Natural killer cell treated with Interleukin-12 subunit alpha and Interleukin-12 subunit beta and Interleukin-15 and Interleukin-18, amount 100 ng/mL, for 72 hours (primary cell): ENCODE data around the gene RAVER1. TPM values are rescaled to one million over a fixed set of nuclear protein-coding genes. Genes with fewer than 3 reads are reported as not detected.
A peak's percentile ranks its signal among the peaks of the same experiment; 100 is the strongest.
"Not testable (repeated sequence)": the region's sequence is repeated elsewhere in the genome, so short reads cannot be mapped to it uniquely, and the experiment has no call there.

ENCODE experiments used
- ATAC-seq, 2 donors: fragments of 150-1000 bp; cut with Tn5 transposase in 1 of 2; sonication (Bioruptor Pico), chemical (Tn5 transposase) in 1 of 2; 2 replicates each; pipeline ENCODE4 v1.10.0; 2021
- DNase-seq: peaks from one replicate; pipeline ENCODE4 v3.0.0; 2022; ENCODE audit warnings: low spot score
- H3K27ac Mint-ChIP-seq, 2 donors: 1 replicate in 1 of 2; 2 replicates in 1 of 2; pipeline ENCODE4 v1.8.0; 2022; ENCODE audit warnings: mixed read lengths in 2 of 2, mild to moderate bottlenecking in 1 of 2, moderate library complexity in 1 of 2
- H3K27me3 Mint-ChIP-seq, 2 donors: 1 replicate in 1 of 2; 2 replicates in 1 of 2; pipeline ENCODE4 v1.8.0; 2022; ENCODE audit warnings: mixed read lengths in 2 of 2
- H3K36me3 Mint-ChIP-seq: one replicate; pipeline ENCODE4 v1.8.0; 2022; ENCODE audit warnings: mixed read lengths
- H3K4me1 Mint-ChIP-seq, 2 donors: 1 replicate in 1 of 2; 2 replicates in 1 of 2; pipeline ENCODE4 v1.8.0; 2022; ENCODE audit warnings: low read depth in 2 of 2, mixed read lengths in 2 of 2, mild to moderate bottlenecking in 1 of 2
- H3K4me3 Mint-ChIP-seq: one replicate; pipeline ENCODE4 v1.8.0; 2022; ENCODE audit warnings: mixed read lengths
- H3K9me3 Mint-ChIP-seq: 2 replicates; pipeline ENCODE4 v1.8.0; 2022; ENCODE audit warnings: mixed read lengths
- total RNA-seq, 2 donors: library from RNA; stranded (reverse); gene quantifications; one replicate each; pipeline ENCODE4 v1.2.3, GENCODE V29; 2022

Gene RAVER1
- total RNA-seq, 2 donors from 2014 or later = 81.1 to 131 TPM

- H3K4me1 Mint-ChIP-seq = peaks cover 0 to 12% of the 10 kb centered on the region in 2 donors
- no peak overlapping the region for H3K4me3 Mint-ChIP-seq
- DNase-seq (peak; percentile 59), ATAC-seq (peak; percentile 54 to 75)
- no peaks in the 10 kb centered on the region for H3K27me3 Mint-ChIP-seq
- H3K27ac Mint-ChIP-seq = peak overlapping the region in 1 of 2 donors; percentile 6
- H3K9me3 Mint-ChIP-seq = no peaks in the 10 kb centered on the region
- H3K36me3 Mint-ChIP-seq = no peaks in the 10 kb centered on the region
Observed at GRCh38 chr19:10363789-10364281, 30.5 kb upstream of the RAVER1 start.

GRCh38 chr19:10362259-10362658 is 28.9 kb upstream of the RAVER1 start:
- no peak overlapping the region for H3K27ac Mint-ChIP-seq
- no peaks in the 10 kb centered on the region for H3K9me3 Mint-ChIP-seq

GRCh38 chr19:10361569-10362011 is 28.3 kb upstream of the RAVER1 start:
- Mint-ChIP-seq H3K4me3 (no peak overlapping the region), H3K27ac (no peak overlapping the region), H3K36me3 (no peaks in the 10 kb centered on the region), H3K27me3 (no peaks in the 10 kb centered on the region), H3K9me3 (no peaks in the 10 kb centered on the region), H3K4me1 (peaks cover 0 to 12% of the 10 kb centered on the region in 2 donors)
- DNase-seq (peak; percentile 55), ATAC-seq (peak in 1 of 2 donors; percentile 9)

More at GRCh38 chr19:10362259-10362658, 28.9 kb upstream of the RAVER1 start:
- Mint-ChIP-seq H3K36me3 (no peaks in the 10 kb centered on the region), H3K4me1 (peaks cover 0 to 12% of the 10 kb centered on the region in 2 donors), H3K27me3 (no peaks in the 10 kb centered on the region), H3K4me3 (no peak overlapping the region)
- peak; percentile 45 for DNase-seq
- ATAC-seq = no peak

- no peaks in the 10 kb centered on the region for H3K9me3 Mint-ChIP-seq
- ATAC-seq = no peak
- H3K36me3 Mint-ChIP-seq = no peaks in the 10 kb centered on the region
- peak; percentile 49 for DNase-seq
- peaks cover 0 to 5% of the 10 kb centered on the region in 2 donors for H3K4me1 Mint-ChIP-seq
- no peak overlapping the region for H3K27ac Mint-ChIP-seq
- no peaks in the 10 kb centered on the region for H3K27me3 Mint-ChIP-seq
- H3K4me3 Mint-ChIP-seq = no peak overlapping the region
Observed at GRCh38 chr19:10356431-10356830, 23.1 kb upstream of the RAVER1 start.

DNA sequence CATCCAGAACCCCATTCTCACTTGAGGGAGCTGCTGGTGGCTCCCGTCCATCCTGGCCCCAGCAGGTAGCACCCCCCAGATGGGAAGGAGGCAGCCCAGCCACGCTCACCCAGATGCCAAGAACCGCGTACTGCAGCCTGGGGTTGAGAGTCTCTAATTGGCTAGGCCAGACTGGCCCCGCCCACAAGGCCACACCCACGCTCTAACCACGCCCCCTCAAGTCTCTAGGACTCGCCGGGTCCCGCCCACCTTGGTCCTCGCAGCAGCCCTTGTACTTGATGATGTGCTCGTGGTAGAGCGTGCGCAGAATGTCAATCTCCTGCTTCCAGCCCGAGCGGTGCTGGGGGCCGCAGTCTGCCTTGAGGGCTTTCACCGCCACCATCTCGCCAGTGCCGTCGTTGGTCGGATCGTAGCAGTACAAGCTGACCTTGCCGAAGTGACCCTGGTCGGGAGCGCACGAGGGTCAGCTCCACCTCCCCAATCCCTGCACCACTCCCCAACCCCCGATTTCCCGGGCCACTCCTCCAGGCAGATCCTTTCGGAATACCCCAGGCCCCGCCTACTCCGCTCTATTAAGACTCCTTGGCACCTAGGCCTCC is 20.6 kb upstream of the RAVER1 start:
- DNase-seq = peak; percentile 62
- peak; percentile 57 to 65 for ATAC-seq
- Mint-ChIP-seq H3K36me3 (no peaks in the 10 kb centered on the region), H3K9me3 (no peaks in the 10 kb centered on the region), H3K4me3 (no peak overlapping the region), H3K4me1 (no peaks in the 10 kb centered on the region), H3K27me3 (no peaks in the 10 kb centered on the region), H3K27ac (peak overlapping the region in 1 of 2 donors; percentile 63)

DNA sequence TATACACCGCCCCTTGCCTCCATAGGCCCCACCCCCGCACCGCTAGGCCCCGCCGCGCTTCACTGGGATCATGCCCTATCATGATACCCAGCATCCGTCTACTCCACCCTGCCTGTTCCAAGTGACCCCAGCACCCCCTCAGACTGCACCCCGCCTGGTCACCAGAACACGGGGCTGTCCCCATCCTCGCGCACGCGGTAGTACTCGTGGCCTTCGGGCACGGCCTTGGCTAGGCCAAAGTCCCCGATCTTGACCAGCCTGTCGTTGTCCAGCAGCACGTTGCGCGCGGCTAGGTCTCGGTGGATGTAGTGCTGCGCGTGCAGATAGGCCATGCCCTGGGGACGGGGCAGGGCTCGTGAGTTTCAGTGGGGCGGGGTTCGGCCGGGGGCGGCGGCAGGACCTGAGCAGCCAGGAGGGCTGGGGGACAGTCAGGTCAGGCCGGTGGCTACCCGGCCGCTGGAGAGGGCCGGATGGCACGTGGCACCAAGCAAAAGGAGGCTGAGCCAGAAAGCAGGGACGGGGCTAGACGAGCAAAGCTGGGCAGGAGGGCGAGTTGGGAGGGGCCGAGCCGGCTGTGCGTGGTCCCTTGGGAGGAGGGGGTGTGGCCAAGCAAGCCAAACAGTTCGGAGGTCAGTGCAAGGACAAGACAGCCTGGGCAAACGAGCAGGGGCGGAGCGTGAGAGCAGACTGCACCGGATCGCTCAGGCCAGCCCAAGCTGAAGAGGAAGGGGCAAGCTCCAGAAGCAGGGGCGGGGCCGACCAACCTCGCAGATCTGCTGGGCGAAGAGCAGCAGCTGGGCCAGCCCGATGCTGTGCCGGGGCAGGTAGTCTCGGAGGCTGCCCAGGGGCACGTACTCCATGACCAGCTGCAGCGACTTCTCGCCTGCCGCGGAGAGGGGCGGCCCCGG is 19.7 kb upstream of the RAVER1 start:
- Mint-ChIP-seq H3K4me1 (no peaks in the 10 kb centered on the region), H3K4me3 (no peak overlapping the region), H3K27me3 (no peaks in the 10 kb centered on the region), H3K36me3 (no peaks in the 10 kb centered on the region), H3K9me3 (no peaks in the 10 kb centered on the region), H3K27ac (no peak overlapping the region)
- DNase-seq (no peak), ATAC-seq (peak in 1 of 2 donors; percentile 6)

DNA sequence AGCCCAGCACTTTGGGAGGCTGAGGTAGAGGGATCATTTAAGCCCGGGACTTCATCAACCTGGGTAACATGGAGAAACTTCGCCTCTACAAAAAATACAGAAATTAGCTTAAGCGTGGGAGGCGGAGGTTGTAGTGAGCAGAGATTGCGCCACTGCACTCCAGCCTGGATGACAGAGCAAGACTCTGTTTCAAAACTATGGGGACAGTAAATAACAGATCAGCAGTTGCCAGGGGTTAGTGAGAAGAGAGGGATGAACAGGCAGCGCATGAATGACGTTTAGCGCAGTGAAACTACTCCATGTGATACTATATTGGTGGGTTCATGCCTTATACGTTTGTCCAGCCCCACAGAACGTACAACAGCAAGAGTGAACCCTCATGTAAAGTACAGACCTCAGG is 13.2 kb upstream of the RAVER1 start:
- Mint-ChIP-seq H3K27ac (no peak overlapping the region), H3K4me1 (no peaks in the 10 kb centered on the region), H3K36me3 (no peaks in the 10 kb centered on the region), H3K4me3 (no peak overlapping the region), H3K27me3 (no peaks in the 10 kb centered on the region), H3K9me3 (no peaks in the 10 kb centered on the region)
- ATAC-seq (no peak), DNase-seq (no peak)

- no peak for ATAC-seq
- Mint-ChIP-seq H3K4me3 (no peak overlapping the region), H3K9me3 (no peaks in the 10 kb centered on the region), H3K4me1 (peaks cover 2 to 6% of the 10 kb centered on the region in 2 donors), H3K27ac (no peak overlapping the region), H3K36me3 (no peaks in the 10 kb centered on the region), H3K27me3 (no peaks in the 10 kb centered on the region)
- DNase-seq = no peak
Observed at GRCh38 chr19:10344780-10345179, 11.5 kb upstream of the RAVER1 start.

DNA sequence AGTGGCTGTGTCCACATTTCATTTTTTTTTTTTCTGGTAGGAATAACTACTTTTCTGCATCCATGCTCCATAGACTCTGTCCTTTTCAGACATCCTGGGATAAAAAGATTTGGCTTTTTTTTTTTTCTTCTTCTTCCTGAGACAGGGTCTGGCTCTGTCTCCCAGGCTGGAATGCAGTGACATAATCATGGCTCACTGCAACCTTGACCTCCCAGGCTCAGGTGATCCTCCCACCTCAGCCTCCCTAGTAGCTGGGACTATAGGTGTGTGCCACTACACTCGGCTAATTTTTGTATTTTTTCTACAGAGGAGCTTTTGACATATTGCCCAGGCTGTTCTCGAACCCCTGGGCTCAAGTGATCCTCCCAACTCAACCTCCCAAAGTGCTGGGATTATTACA is 10.2 kb upstream of the RAVER1 start:
- no peak overlapping the region for H3K4me3 Mint-ChIP-seq
- no peaks in the 10 kb centered on the region for H3K36me3 Mint-ChIP-seq

DNA sequence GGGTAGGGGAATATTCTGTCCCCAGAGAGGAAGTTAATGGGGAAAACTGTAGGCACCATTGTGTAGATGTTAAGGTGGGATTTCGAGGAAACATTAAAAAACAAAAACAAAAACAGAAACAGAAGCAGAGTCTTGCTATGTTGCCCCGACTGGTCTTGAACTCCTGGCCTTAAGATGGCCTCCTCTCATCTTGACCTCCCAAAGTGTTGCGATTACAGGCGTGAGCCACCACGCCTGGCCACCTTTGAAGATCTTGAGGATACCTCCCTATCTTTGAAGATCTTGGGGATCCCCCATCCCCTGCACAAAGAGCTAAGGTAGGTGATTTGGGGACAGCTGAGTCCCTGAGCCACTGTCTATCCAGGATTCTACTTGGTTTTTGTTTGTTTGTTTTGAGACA is 6.6 kb upstream of the RAVER1 start:
- no peak for ATAC-seq
- Mint-ChIP-seq H3K36me3 (no peaks in the 10 kb centered on the region), H3K4me1 (peaks cover 19 to 23% of the 10 kb centered on the region in 2 donors), H3K9me3 (no peaks in the 10 kb centered on the region), H3K27me3 (no peaks in the 10 kb centered on the region), H3K4me3 (peak overlapping the region; percentile 95), H3K27ac (peak overlapping the region; percentile 76 to 86)
- no peak for DNase-seq

More for the DNA sequence above, 10.2 kb upstream of the RAVER1 start:
- H3K27me3 Mint-ChIP-seq = no peaks in the 10 kb centered on the region
- ATAC-seq = no peak
- H3K27ac Mint-ChIP-seq = no peak overlapping the region
- peak; percentile 22 for DNase-seq
- peaks cover 15 to 19% of the 10 kb centered on the region in 2 donors for H3K4me1 Mint-ChIP-seq
- H3K9me3 Mint-ChIP-seq = no peaks in the 10 kb centered on the region

- peak within 1 kb of the TSS; percentile 76 to 86 for H3K27ac Mint-ChIP-seq
- ATAC-seq (peak; percentile 93 to 94), DNase-seq (peak; percentile 89)
- H3K36me3 Mint-ChIP-seq = no peaks in the 10 kb centered on the region
- H3K9me3 Mint-ChIP-seq = no peaks in the 10 kb centered on the region
- H3K4me3 Mint-ChIP-seq = peak within 1 kb of the TSS; percentile 95
- no peaks in the 10 kb centered on the region for H3K27me3 Mint-ChIP-seq
- H3K4me1 Mint-ChIP-seq = peaks cover 19 to 23% of the 10 kb centered on the region in 2 donors
Observed at GRCh38 chr19:10339380-10339960, 6.1 kb upstream of the RAVER1 start, which contains the start of gene ICAM3. ICAM3 (minus strand) TSS chr19:10339624; CDS start chr19:10339614, 10 bp downstream.

GRCh38 chr19:10338940-10339339 is 5.6 kb upstream of the RAVER1 start:
- DNase-seq (no peak), ATAC-seq (no peak)
- Mint-ChIP-seq H3K4me1 (peaks cover 24 to 26% of the 10 kb centered on the region in 2 donors), H3K27ac (peak overlapping the region; percentile 76 to 86), H3K9me3 (no peaks in the 10 kb centered on the region), H3K36me3 (no peaks in the 10 kb centered on the region), H3K4me3 (peak overlapping the region; percentile 95), H3K27me3 (no peaks in the 10 kb centered on the region)

DNA sequence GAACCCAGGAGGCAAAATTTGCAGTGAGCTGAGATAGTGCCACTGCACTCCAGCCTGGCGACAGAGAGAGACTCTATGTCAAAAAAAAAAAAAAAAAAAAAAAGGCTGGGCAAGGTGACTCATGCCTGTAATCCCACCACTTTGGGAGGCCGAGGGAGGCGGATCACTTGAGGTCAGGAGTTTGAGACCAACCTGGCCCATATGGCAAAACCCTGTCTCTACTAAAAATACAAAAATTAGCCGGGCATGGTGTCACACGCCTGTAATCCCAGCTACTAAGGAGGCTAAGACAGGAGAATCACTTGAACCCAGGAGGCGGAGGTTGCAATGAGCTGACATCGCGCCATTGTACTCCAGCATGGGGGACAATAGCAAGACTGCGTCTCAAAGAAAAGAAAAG is 3.4 kb upstream of the RAVER1 start:
- not testable (repeated sequence) for DNase-seq, H3K9me3 Mint-ChIP-seq, H3K27me3 Mint-ChIP-seq, H3K4me3 Mint-ChIP-seq, ATAC-seq, H3K36me3 Mint-ChIP-seq
- peaks cover 36 to 41% of the 10 kb centered on the region in 2 donors for H3K4me1 Mint-ChIP-seq
- peak overlapping the region in 1 of 2 donors; percentile 54 for H3K27ac Mint-ChIP-seq
